Measurements from ENCODE around the gene SLC9A9. TPM values are rescaled to one million over a fixed set of nuclear protein-coding genes. Genes with fewer than 3 reads are reported as not detected.

SLC9A9 gene
- total and polyA plus RNA-seq, 2 donors (not counting 1 experiment from before 2014, with no cell fraction given): 14.3 to 74.0 TPM

DNA sequence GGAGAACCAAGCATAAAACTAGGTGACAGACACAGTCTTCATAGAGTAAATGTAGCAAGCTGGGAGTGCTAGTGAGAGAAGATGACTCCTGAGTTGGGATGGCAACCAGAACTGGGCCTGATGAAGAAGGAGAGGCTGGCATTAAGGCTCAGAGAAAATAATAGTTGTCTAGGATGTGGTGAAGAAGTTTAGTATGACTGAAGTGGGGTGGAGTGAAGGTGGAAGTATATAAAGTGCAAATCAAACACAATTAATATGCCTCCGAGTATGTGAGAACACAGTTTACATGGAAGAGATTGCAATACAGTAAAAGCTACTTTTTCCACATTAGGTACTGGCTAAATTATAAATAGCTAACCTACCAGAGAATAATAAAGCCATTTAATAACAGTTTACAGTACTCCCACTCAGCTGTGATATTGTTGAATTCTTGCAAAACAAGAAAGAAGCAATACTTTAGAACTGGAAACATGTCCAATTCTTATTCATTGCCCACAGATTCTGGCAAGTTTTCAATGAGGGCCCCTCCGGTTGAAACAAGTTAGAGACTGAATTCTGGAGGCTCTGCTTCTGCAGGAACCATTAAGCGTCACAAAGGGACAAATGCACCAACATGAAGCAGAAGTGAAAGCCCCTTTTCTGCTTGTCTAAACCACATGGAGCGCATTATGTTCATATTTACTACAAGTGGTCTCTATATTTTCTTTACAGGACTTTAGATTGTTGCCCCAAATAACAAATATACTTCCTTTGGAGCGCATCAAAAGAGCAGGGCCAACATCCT lies 243.7 kb downstream of the SLC9A9 start:
- no peaks in the 10 kb centered on the region for H4K20me1 ChIP-seq (ENCODE audit: control insufficient read depth, extremely low read depth, insufficient read depth, low read length)
- DNase-seq (ENCODE audit: low read depth in 2 of 2): no peak

DNA sequence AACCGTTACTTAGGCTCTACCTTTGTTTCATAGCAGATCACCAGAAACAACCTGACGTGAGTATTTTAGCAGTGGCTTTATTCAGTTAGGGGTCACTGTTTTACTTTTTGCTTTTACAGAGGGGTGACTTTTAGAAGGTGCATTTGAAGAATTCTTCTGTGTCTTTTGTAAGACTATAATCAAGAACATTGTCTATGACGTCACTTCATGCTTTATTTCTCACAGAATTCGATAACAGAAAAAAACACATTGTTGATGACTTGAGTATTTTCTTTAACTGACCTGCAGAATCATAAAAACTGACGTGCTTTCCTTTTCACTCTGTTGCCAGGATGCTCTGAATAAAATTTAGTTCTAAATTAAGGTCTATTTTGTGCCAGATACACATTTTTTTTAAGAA lies 244.5 kb downstream of the SLC9A9 start:
- DNase-seq (ENCODE audit: low read depth in 2 of 2): no peak

More for the DNA sequence above, 243.7 kb downstream of the SLC9A9 start:
- Histone ChIP-seq H3K9ac (ENCODE audit: insufficient read depth, low read length) (no peak overlapping the region), H3K36me3 (ENCODE audit: control insufficient read depth, insufficient read depth, low read length) (no peaks in the 10 kb centered on the region), H3K4me3 (replicated peaks in 1 of 4; ENCODE audit: control extremely low read depth in 1 of 4, insufficient read depth in 1 of 4, low read depth in 3 of 4, low read length in 4 of 4) (no peak overlapping the region), H3K27me3 (ENCODE audit: control insufficient read depth, insufficient read depth, low read length) (no peaks in the 10 kb centered on the region), H3K4me1 (ENCODE audit: control insufficient read depth, extremely low read depth, insufficient read depth, low read length) (no peaks in the 10 kb centered on the region), H3K79me2 (ENCODE audit: control insufficient read depth, insufficient read depth, low read length) (no peaks in the 10 kb centered on the region), H3K27ac (ENCODE audit: insufficient read depth, low read length) (no peak overlapping the region), H3K4me2 (ENCODE audit: extremely low read depth, insufficient read depth, low read length) (no peak overlapping the region), H2AFZ (ENCODE audit: low read length) (no peak overlapping the region), H3K9me3 (ENCODE audit: control insufficient read depth, insufficient read depth, low read depth, low read length) (no peaks in the 10 kb centered on the region)
- TF ChIP-seq, protein P1, sequence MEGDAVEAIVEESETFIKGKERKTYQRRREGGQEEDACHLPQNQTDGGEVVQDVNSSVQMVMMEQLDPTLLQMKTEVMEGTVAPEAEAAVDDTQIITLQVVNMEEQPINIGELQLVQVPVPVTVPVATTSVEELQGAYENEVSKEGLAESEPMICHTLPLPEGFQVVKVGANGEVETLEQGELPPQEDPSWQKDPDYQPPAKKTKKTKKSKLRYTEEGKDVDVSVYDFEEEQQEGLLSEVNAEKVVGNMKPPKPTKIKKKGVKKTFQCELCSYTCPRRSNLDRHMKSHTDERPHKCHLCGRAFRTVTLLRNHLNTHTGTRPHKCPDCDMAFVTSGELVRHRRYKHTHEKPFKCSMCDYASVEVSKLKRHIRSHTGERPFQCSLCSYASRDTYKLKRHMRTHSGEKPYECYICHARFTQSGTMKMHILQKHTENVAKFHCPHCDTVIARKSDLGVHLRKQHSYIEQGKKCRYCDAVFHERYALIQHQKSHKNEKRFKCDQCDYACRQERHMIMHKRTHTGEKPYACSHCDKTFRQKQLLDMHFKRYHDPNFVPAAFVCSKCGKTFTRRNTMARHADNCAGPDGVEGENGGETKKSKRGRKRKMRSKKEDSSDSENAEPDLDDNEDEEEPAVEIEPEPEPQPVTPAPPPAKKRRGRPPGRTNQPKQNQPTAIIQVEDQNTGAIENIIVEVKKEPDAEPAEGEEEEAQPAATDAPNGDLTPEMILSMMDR (conservative IDR thresholded peaks at IDR 0.05 in 1 of 2, IDR thresholded peaks at IDR 0.05 in 1 of 2; ENCODE audit: low read depth in 1 of 2, low read length in 2 of 2): no peak
- no peak for TF ChIP-seq EZH2 (IDR thresholded peaks at IDR 0.05; ENCODE audit: low read length, missing control alignments)

DNA sequence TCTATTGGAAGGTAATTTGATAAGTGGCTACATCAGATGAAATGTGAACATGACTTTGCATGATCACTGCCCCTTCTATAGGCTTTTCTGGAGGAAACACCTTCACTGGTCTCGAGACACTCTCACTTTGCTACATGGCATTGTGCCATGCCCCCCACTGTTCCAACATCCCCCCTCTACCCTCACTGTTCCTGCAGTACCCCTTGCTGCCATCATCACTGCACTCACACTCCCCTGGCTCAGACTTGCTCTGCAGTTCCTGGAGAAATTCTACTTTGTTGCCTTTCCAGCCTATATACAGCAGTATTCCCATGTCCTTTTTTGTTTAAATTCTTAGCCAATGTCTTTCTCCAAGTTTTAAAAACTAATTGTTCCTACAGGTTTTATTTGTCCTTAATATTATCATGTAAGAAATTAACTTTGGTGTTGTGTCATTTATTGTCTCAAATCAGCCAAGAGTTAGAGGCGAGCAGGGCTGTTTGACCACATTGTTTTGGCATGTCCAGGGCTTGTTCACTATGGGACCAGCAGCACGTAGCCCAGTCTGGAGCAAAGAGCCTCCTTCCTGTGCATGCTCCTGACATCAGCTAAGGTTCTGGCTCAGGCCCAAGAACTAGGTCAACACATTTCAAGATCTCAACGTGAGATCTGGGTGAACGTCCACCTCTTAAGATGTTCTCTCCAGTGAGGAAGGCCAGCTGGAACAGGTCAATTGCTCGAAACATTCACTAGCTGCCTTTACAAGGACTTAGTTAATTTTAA lies 246.4 kb downstream of the SLC9A9 start:
- H3K9me3 ChIP-seq (ENCODE audit: control insufficient read depth, insufficient read depth, low read depth, low read length): no peaks in the 10 kb centered on the region
- H3K4me1 ChIP-seq (ENCODE audit: control insufficient read depth, extremely low read depth, insufficient read depth, low read length): no peaks in the 10 kb centered on the region
- H3K4me3 ChIP-seq (replicated peaks in 1 of 4; ENCODE audit: control extremely low read depth in 1 of 4, insufficient read depth in 1 of 4, low read depth in 3 of 4, low read length in 4 of 4): no peak overlapping the region
- no peaks in the 10 kb centered on the region for H4K20me1 ChIP-seq (ENCODE audit: control insufficient read depth, extremely low read depth, insufficient read depth, low read length)
- H3K27ac ChIP-seq (ENCODE audit: insufficient read depth, low read length): no peak overlapping the region
- H3K4me2 ChIP-seq (ENCODE audit: extremely low read depth, insufficient read depth, low read length): no peak overlapping the region
- no peaks in the 10 kb centered on the region for H3K79me2 ChIP-seq (ENCODE audit: control insufficient read depth, insufficient read depth, low read length)
- TF ChIP-seq, protein P1 (conservative IDR thresholded peaks at IDR 0.05 in 1 of 2, IDR thresholded peaks at IDR 0.05 in 1 of 2; ENCODE audit: low read depth in 1 of 2, low read length in 2 of 2): no peak
- TF ChIP-seq EZH2 (IDR thresholded peaks at IDR 0.05; ENCODE audit: low read length, missing control alignments): no peak
- DNase-seq (ENCODE audit: low read depth in 2 of 2): peak; percentile 60 to 79
- no peak overlapping the region for H2AFZ ChIP-seq (ENCODE audit: low read length)
- H3K9ac ChIP-seq (ENCODE audit: insufficient read depth, low read length): no peak overlapping the region
- no peaks in the 10 kb centered on the region for H3K36me3 ChIP-seq (ENCODE audit: control insufficient read depth, insufficient read depth, low read length)
- no peaks in the 10 kb centered on the region for H3K27me3 ChIP-seq (ENCODE audit: control insufficient read depth, insufficient read depth, low read length)

More for the DNA sequence above, 244.5 kb downstream of the SLC9A9 start:
- Histone ChIP-seq H3K4me1 (ENCODE audit: control insufficient read depth, extremely low read depth, insufficient read depth, low read length) (no peaks in the 10 kb centered on the region), H4K20me1 (ENCODE audit: control insufficient read depth, extremely low read depth, insufficient read depth, low read length) (no peaks in the 10 kb centered on the region), H3K79me2 (ENCODE audit: control insufficient read depth, insufficient read depth, low read length) (no peaks in the 10 kb centered on the region), H3K9me3 (ENCODE audit: control insufficient read depth, insufficient read depth, low read depth, low read length) (no peaks in the 10 kb centered on the region), H3K36me3 (ENCODE audit: control insufficient read depth, insufficient read depth, low read length) (no peaks in the 10 kb centered on the region), H3K27me3 (ENCODE audit: control insufficient read depth, insufficient read depth, low read length) (no peaks in the 10 kb centered on the region), H3K27ac (ENCODE audit: insufficient read depth, low read length) (no peak overlapping the region), H2AFZ (ENCODE audit: low read length) (no peak overlapping the region), H3K4me2 (ENCODE audit: extremely low read depth, insufficient read depth, low read length) (no peak overlapping the region), H3K4me3 (replicated peaks in 1 of 4; ENCODE audit: control extremely low read depth in 1 of 4, insufficient read depth in 1 of 4, low read depth in 3 of 4, low read length in 4 of 4) (no peak overlapping the region), H3K9ac (ENCODE audit: insufficient read depth, low read length) (no peak overlapping the region)
- TF ChIP-seq, protein P1 (conservative IDR thresholded peaks at IDR 0.05 in 1 of 2, IDR thresholded peaks at IDR 0.05 in 1 of 2; ENCODE audit: low read depth in 1 of 2, low read length in 2 of 2): no peak
- no peak for TF ChIP-seq EZH2 (IDR thresholded peaks at IDR 0.05; ENCODE audit: low read length, missing control alignments)

Measured in fibroblast of lung (primary cell).